IgD-negative memory B cell (primary cell): ENCODE measurements around the gene GABBR2. TPM values are rescaled to one million over a fixed set of nuclear protein-coding genes. Genes with fewer than 3 reads are reported as not detected.
"Not testable (repeated sequence)": the region's sequence is repeated elsewhere in the genome, so short reads cannot be mapped to it uniquely, and the experiment has no call there.

ENCODE experiments used
- H3K27ac Mint-ChIP-seq, 3 donors: one replicate each; pipeline ENCODE4 v1.8.0; 2020 to 2022; ENCODE audit warnings: mild to moderate bottlenecking in 3 of 3, mixed read lengths in 3 of 3, moderate library complexity in 1 of 3
- H3K27me3 Mint-ChIP-seq: one replicate; pipeline ENCODE4 v1.8.0; 2021; ENCODE audit warnings: mixed read lengths
- H3K36me3 Mint-ChIP-seq: one replicate; pipeline ENCODE4 v1.8.0; 2020; ENCODE audit warnings: mild to moderate bottlenecking, mixed read lengths
- H3K4me1 Mint-ChIP-seq, 3 donors: one replicate each; pipeline ENCODE4 v1.8.0; 2020 to 2022; ENCODE audit warnings: mixed read lengths in 3 of 3, mild to moderate bottlenecking in 1 of 3
- H3K4me3 Mint-ChIP-seq, 4 donors: one replicate each; pipeline ENCODE4 v1.8.0; 2020 to 2022; ENCODE audit warnings: mild to moderate bottlenecking in 4 of 4, mixed read lengths in 4 of 4, moderate library complexity in 3 of 4
- H3K9me3 Mint-ChIP-seq, 3 donors: one replicate each; pipeline ENCODE4 v1.8.0; 2020 to 2021; ENCODE audit warnings: mixed read lengths in 3 of 3, mild to moderate bottlenecking in 1 of 3
- polyA plus RNA-seq: library from polyadenylated mRNA; unstranded; fragments of 300-500 nt; fragmentation: Illumina TruSeq; gene quantifications from one replicate; pipeline ENCODE4 v1.2.3, GENCODE V29; 2021

GABBR2 gene
- polyA plus RNA-seq, 1 donor from 2014 or later = not detected

GRCh38 chr9:98591696-98592095, 117.0 kb downstream of the GABBR2 start:
- peaks cover 8% of the 10 kb centered on the region for H3K27me3 Mint-ChIP-seq
- H3K4me3 Mint-ChIP-seq = no peak overlapping the region
- H3K27ac Mint-ChIP-seq = no peak overlapping the region
- no peaks in the 10 kb centered on the region for H3K9me3 Mint-ChIP-seq
- H3K36me3 Mint-ChIP-seq = no peaks in the 10 kb centered on the region
- peaks cover 0 to 1% (median 0%) of the 10 kb centered on the region in 3 donors for H3K4me1 Mint-ChIP-seq

GRCh38 chr9:98590101-98590500, 118.6 kb downstream of the GABBR2 start:
- Mint-ChIP-seq H3K36me3 (no peaks in the 10 kb centered on the region), H3K9me3 (no peaks in the 10 kb centered on the region), H3K4me1 (peaks cover 0 to 1% (median 0%) of the 10 kb centered on the region in 3 donors), H3K27me3 (peaks cover 5% of the 10 kb centered on the region), H3K27ac (no peak overlapping the region), H3K4me3 (no peak overlapping the region)

- Mint-ChIP-seq H3K4me1 (no peaks in the 10 kb centered on the region), H3K27me3 (peaks cover 5% of the 10 kb centered on the region), H3K36me3 (no peaks in the 10 kb centered on the region), H3K27ac (no peak overlapping the region), H3K9me3 (peaks cover 0 to 3% (median 0%) of the 10 kb centered on the region in 3 donors), H3K4me3 (peak overlapping the region in 1 of 4 donors; percentile 46)
These were observed 119.6 kb downstream of the GABBR2 start for GRCh38 chr9:98589102-98589501.

GRCh38 chr9:98584853-98585438, 123.8 kb downstream of the GABBR2 start:
- H3K4me3 Mint-ChIP-seq, H3K4me1 Mint-ChIP-seq, H3K9me3 Mint-ChIP-seq, H3K27ac Mint-ChIP-seq, H3K36me3 Mint-ChIP-seq, H3K27me3 Mint-ChIP-seq: not testable (repeated sequence)

- Mint-ChIP-seq H3K9me3 (peaks cover 0 to 10% (median 2%) of the 10 kb centered on the region in 3 donors), H3K36me3 (peaks cover 2% of the 10 kb centered on the region), H3K27ac (no peak overlapping the region), H3K4me1 (no peaks in the 10 kb centered on the region), H3K4me3 (no peak overlapping the region), H3K27me3 (peaks cover 14% of the 10 kb centered on the region)
These were observed 124.7 kb downstream of the GABBR2 start for GRCh38 chr9:98584059-98584458.

- Mint-ChIP-seq H3K27me3 (peaks cover 19% of the 10 kb centered on the region), H3K9me3 (peaks cover 0 to 10% (median 2%) of the 10 kb centered on the region in 3 donors), H3K36me3 (peaks cover 2% of the 10 kb centered on the region), H3K27ac (no peak overlapping the region), H3K4me1 (no peaks in the 10 kb centered on the region), H3K4me3 (no peak overlapping the region)
These were observed 125.3 kb downstream of the GABBR2 start for GRCh38 chr9:98583417-98583816.

GRCh38 chr9:98580956-98581355, 127.8 kb downstream of the GABBR2 start:
- peaks cover 3 to 5% (median 4%) of the 10 kb centered on the region in 3 donors for H3K4me1 Mint-ChIP-seq
- H3K27ac Mint-ChIP-seq = peak overlapping the region in 1 of 3 donors; percentile 11
- H3K4me3 Mint-ChIP-seq = no peak overlapping the region

GRCh38 chr9:98579700-98580099, 129.0 kb downstream of the GABBR2 start:
- H3K27ac Mint-ChIP-seq = no peak overlapping the region
- H3K9me3 Mint-ChIP-seq = peaks cover 0 to 6% (median 3%) of the 10 kb centered on the region in 3 donors
- no peak overlapping the region for H3K4me3 Mint-ChIP-seq
- H3K27me3 Mint-ChIP-seq = peaks cover 32% of the 10 kb centered on the region
- H3K36me3 Mint-ChIP-seq = peaks cover 2% of the 10 kb centered on the region
- peaks cover 7 to 12% (median 7%) of the 10 kb centered on the region in 3 donors for H3K4me1 Mint-ChIP-seq

More at GRCh38 chr9:98580956-98581355, 127.8 kb downstream of the GABBR2 start:
- Mint-ChIP-seq H3K9me3 (peaks cover 0 to 10% (median 3%) of the 10 kb centered on the region in 3 donors), H3K27me3 (peaks cover 28% of the 10 kb centered on the region), H3K36me3 (peaks cover 2% of the 10 kb centered on the region)

GRCh38 chr9:98577446-98577845, 131.3 kb downstream of the GABBR2 start:
- Mint-ChIP-seq H3K4me1 (peaks cover 7 to 12% (median 7%) of the 10 kb centered on the region in 3 donors), H3K9me3 (peaks cover 0 to 6% (median 3%) of the 10 kb centered on the region in 3 donors), H3K27me3 (peaks cover 32% of the 10 kb centered on the region), H3K36me3 (peaks cover 2% of the 10 kb centered on the region), H3K27ac (no peak overlapping the region), H3K4me3 (no peak overlapping the region)

GRCh38 chr9:98576859-98577258, 131.9 kb downstream of the GABBR2 start:
- Mint-ChIP-seq H3K4me3 (no peak overlapping the region), H3K36me3 (peaks cover 2% of the 10 kb centered on the region), H3K9me3 (peaks cover 0 to 3% (median under 1%) of the 10 kb centered on the region in 3 donors), H3K27me3 (peaks cover 33% of the 10 kb centered on the region), H3K27ac (no peak overlapping the region), H3K4me1 (peaks cover 7 to 12% (median 7%) of the 10 kb centered on the region in 3 donors)

- Mint-ChIP-seq H3K27ac (no peak overlapping the region), H3K4me1 (peaks cover 7 to 12% (median 7%) of the 10 kb centered on the region in 3 donors), H3K9me3 (peaks cover 0 to 3% (median 0%) of the 10 kb centered on the region in 3 donors), H3K27me3 (peaks cover 34% of the 10 kb centered on the region), H3K4me3 (no peak overlapping the region), H3K36me3 (peaks cover 2% of the 10 kb centered on the region)
These were observed 132.4 kb downstream of the GABBR2 start for GRCh38 chr9:98576354-98576753.

GRCh38 chr9:98575379-98576346, 133.1 kb downstream of the GABBR2 start:
- H3K36me3 Mint-ChIP-seq = no peaks in the 10 kb centered on the region
- H3K27me3 Mint-ChIP-seq = peaks cover 29% of the 10 kb centered on the region
- H3K9me3 Mint-ChIP-seq = peaks cover 0 to 3% (median 0%) of the 10 kb centered on the region in 3 donors
- peaks cover 7 to 12% (median 7%) of the 10 kb centered on the region in 3 donors for H3K4me1 Mint-ChIP-seq
- peak overlapping the region in 1 of 3 donors; percentile 4 for H3K27ac Mint-ChIP-seq
- H3K4me3 Mint-ChIP-seq = peak overlapping the region in 2 of 4 donors; percentile 33 to 77

- peaks cover 25% of the 10 kb centered on the region for H3K27me3 Mint-ChIP-seq
These were observed 134.9 kb downstream of the GABBR2 start for GRCh38 chr9:98573749-98574278.

GRCh38 chr9:98572796-98573195, 135.9 kb downstream of the GABBR2 start:
- H3K4me1 Mint-ChIP-seq = peaks cover 7 to 12% (median 7%) of the 10 kb centered on the region in 3 donors
- peaks cover 16% of the 10 kb centered on the region for H3K27me3 Mint-ChIP-seq
- peaks cover 0 to 2% (median 0%) of the 10 kb centered on the region in 3 donors for H3K9me3 Mint-ChIP-seq
- no peaks in the 10 kb centered on the region for H3K36me3 Mint-ChIP-seq
- no peak overlapping the region for H3K27ac Mint-ChIP-seq
- no peak overlapping the region for H3K4me3 Mint-ChIP-seq

More at GRCh38 chr9:98573749-98574278, 134.9 kb downstream of the GABBR2 start:
- no peaks in the 10 kb centered on the region for H3K36me3 Mint-ChIP-seq
- peaks cover 0 to 2% (median 0%) of the 10 kb centered on the region in 3 donors for H3K9me3 Mint-ChIP-seq
- no peak overlapping the region for H3K27ac Mint-ChIP-seq
- H3K4me3 Mint-ChIP-seq = no peak overlapping the region
- H3K4me1 Mint-ChIP-seq = peaks cover 7 to 12% (median 7%) of the 10 kb centered on the region in 3 donors
